HEK293 (cell line): ENCODE results near the gene ZSWIM4.

Experiments
- CTCF ChIP-seq: fragments of 450-650 bp; formaldehyde crosslinking; IDR thresholded peaks from 2 replicates; pipeline ENCODE4 v1.5.1; 2016; ENCODE audit warnings: missing biosample characterization, missing genetic modification characterization
- ELK4 ChIP-seq: IDR thresholded peaks from 2 replicates; pipeline ENCODE4 v1.6.1; 2011; ENCODE audit warnings: mild to moderate bottlenecking, low read depth, low read length, borderline replicate concordance
- RBAK ChIP-seq: fragments of 450-650 bp; formaldehyde crosslinking; IDR thresholded peaks from 2 replicates; pipeline ENCODE4 v1.5.1; 2016; ENCODE audit warnings: missing biosample characterization, missing genetic modification characterization
- SP2 ChIP-seq: fragments of 450-650 bp; formaldehyde crosslinking; IDR thresholded peaks from 2 replicates; pipeline ENCODE4 v1.5.1; 2016; ENCODE audit warnings: missing biosample characterization, missing genetic modification characterization
- TCF7L2 ChIP-seq: IDR thresholded peaks from 2 replicates; pipeline ENCODE4 v1.6.1; 2011; ENCODE audit warnings: low read depth, mild to moderate bottlenecking, inconsistent platforms, low read length, moderate library complexity, borderline replicate concordance
- ZBTB11 ChIP-seq: fragments of 450-650 bp; formaldehyde crosslinking; conservative IDR thresholded peaks from 2 replicates; pipeline ENCODE4 v1.5.1; 2016; ENCODE audit warnings: low read depth, missing biosample characterization, missing genetic modification characterization
- ZEB2 ChIP-seq: fragments of 450-650 bp; formaldehyde crosslinking; IDR thresholded peaks from 2 replicates; pipeline ENCODE4 v1.5.1; 2016; ENCODE audit warnings: missing biosample characterization, missing genetic modification characterization
- ZNF280D ChIP-seq: fragments of 450-650 bp; formaldehyde crosslinking; IDR thresholded peaks from 2 replicates; pipeline ENCODE4 v1.5.1; 2016; ENCODE audit warnings: missing biosample characterization, missing genetic modification characterization
- ZNF558 ChIP-seq: fragments of 450-650 bp; formaldehyde crosslinking; IDR thresholded peaks from 2 replicates; pipeline ENCODE4 v1.5.1; 2016; ENCODE audit warnings: missing biosample characterization, missing genetic modification characterization
- ZNF585B ChIP-seq: fragments of 450-650 bp; formaldehyde crosslinking; IDR thresholded peaks from 2 replicates; pipeline ENCODE4 v1.5.1; 2016; ENCODE audit warnings: missing biosample characterization, missing genetic modification characterization
- ZNF792 ChIP-seq: fragments of 450-650 bp; formaldehyde crosslinking; IDR thresholded peaks from 2 replicates; pipeline ENCODE4 v1.5.1; 2016; ENCODE audit warnings: missing biosample characterization, missing genetic modification characterization
- TF ChIP-seq, protein P1 (sequence below): fragments of 450-650 bp; formaldehyde crosslinking; IDR thresholded peaks from 2 replicates; pipeline ENCODE4 v1.5.1; 2017; ENCODE audit warnings: missing biosample characterization, mild to moderate bottlenecking, missing genetic modification characterization, moderate library complexity
- TF ChIP-seq, protein P2 (sequence below): fragments of 450-650 bp; formaldehyde crosslinking; IDR thresholded peaks from 2 replicates; pipeline ENCODE4 v1.5.1; 2016; ENCODE audit warnings: missing biosample characterization, missing genetic modification characterization
- TF ChIP-seq, protein P3 (sequence below): fragments of 450-650 bp; formaldehyde crosslinking; IDR thresholded peaks from 2 replicates; pipeline ENCODE4 v1.5.1; 2016; ENCODE audit warnings: missing biosample characterization, missing genetic modification characterization

GRCh38 chr19:13848798-13849676, 53.8 kb downstream of the ZSWIM4 start:
- TF ChIP-seq RBAK (no peak), TCF7L2 (no peak), ZNF558 (tag by site-specific recombination) (no peak), CTCF (tag by site-specific recombination) (no peak), ZEB2 (tag by site-specific recombination) (no peak), ZNF585B (tag by site-specific recombination) (no peak), ELK4 (no peak), ZNF280D (no peak), ZNF792 (tag by site-specific recombination) (no peak), ZBTB11 (no peak), SP2 (peak; percentile 29; the same call in 1 of the 2 replicates)
- TF ChIP-seq, protein P1, sequence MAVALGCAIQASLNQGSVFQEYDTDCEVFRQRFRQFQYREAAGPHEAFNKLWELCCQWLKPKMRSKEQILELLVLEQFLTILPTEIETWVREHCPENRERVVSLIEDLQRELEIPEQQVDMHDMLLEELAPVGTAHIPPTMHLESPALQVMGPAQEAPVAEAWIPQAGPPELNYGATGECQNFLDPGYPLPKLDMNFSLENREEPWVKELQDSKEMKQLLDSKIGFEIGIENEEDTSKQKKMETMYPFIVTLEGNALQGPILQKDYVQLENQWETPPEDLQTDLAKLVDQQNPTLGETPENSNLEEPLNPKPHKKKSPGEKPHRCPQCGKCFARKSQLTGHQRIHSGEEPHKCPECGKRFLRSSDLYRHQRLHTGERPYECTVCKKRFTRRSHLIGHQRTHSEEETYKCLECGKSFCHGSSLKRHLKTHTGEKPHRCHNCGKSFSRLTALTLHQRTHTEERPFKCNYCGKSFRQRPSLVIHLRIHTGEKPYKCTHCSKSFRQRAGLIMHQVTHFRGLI (tag by site-specific recombination), result no peak
- TF ChIP-seq, protein P2, sequence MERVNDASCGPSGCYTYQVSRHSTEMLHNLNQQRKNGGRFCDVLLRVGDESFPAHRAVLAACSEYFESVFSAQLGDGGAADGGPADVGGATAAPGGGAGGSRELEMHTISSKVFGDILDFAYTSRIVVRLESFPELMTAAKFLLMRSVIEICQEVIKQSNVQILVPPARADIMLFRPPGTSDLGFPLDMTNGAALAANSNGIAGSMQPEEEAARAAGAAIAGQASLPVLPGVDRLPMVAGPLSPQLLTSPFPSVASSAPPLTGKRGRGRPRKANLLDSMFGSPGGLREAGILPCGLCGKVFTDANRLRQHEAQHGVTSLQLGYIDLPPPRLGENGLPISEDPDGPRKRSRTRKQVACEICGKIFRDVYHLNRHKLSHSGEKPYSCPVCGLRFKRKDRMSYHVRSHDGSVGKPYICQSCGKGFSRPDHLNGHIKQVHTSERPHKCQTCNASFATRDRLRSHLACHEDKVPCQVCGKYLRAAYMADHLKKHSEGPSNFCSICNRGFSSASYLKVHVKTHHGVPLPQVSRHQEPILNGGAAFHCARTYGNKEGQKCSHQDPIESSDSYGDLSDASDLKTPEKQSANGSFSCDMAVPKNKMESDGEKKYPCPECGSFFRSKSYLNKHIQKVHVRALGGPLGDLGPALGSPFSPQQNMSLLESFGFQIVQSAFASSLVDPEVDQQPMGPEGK (tag by site-specific recombination), result no peak; the same call in 1 of the 2 replicates
- TF ChIP-seq, protein P3, sequence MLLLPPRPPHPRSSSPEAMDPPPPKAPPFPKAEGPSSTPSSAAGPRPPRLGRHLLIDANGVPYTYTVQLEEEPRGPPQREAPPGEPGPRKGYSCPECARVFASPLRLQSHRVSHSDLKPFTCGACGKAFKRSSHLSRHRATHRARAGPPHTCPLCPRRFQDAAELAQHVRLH (tag by site-specific recombination), result no peak
